GM12891 (cell line): ENCODE data around the gene PRRT1B.

Source experiments
- PAX5 ChIP-seq: IDR thresholded peaks from 2 replicates; pipeline ENCODE4 v1.6.1; 2011; ENCODE audit warnings: low read length, moderate library complexity, mild to moderate bottlenecking; ENCODE audit not compliant: insufficient read depth, severe bottlenecking
- POLR2A ChIP-seq: IDR thresholded peaks from 2 replicates; pipeline ENCODE4 v1.6.1; 2011; ENCODE audit warnings: low read depth, low read length, control low read depth
- POLR2AphosphoS5 ChIP-seq: IDR thresholded peaks from 2 replicates; pipeline ENCODE4 v1.6.1; 2011; ENCODE audit warnings: low read depth, low read length, control low read depth
- POU2F2 ChIP-seq: IDR thresholded peaks from 2 replicates; pipeline ENCODE4 v1.6.1; 2011; ENCODE audit warnings: low read depth, mild to moderate bottlenecking, control low read depth, low read length, moderate library complexity
- SPI1 ChIP-seq: IDR thresholded peaks from 2 replicates; pipeline ENCODE4 v1.6.1; 2011; ENCODE audit warnings: low read depth, low read length, control low read depth
- TAF1 ChIP-seq: IDR thresholded peaks from 2 replicates; pipeline ENCODE4 v1.6.1; 2011; ENCODE audit warnings: low read depth, low read length, control low read depth

- TF ChIP-seq TAF1 (no peak), SPI1 (no peak), POLR2A (no peak), POLR2AphosphoS5 (no peak), PAX5 (no peak), POU2F2 (no peak)
Measured at GRCh38 chr9:131594906-131595665, 49.8 kb downstream of the PRRT1B start.
